ENCODE results near the gene TMBIM1.
"Not testable (repeated sequence)": the region's sequence is repeated elsewhere in the genome, so short reads cannot be mapped to it uniquely, and the experiment has no call there.

TMBIM1 gene

DNA sequence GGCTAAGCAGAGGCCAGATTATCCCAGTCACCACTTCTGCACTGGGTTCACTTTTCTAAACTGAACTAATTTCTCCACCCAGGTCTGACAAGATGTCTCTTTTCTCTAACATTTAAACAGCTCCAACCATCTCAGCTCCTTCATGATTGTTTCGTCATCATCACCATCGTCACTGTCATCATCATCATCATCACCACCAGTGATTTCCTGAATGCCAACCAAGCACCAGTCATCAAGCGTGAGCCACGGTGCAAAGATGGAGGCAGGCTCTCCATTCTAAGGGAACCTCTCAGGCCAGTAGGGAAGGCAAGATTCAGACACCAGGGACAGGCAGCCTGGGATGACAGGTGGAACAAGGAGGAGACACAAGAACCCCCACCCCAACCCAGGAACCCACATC lies 25.5 kb upstream of the TMBIM1 start:
- Histone ChIP-seq H3K4me1 (ENCODE audit: control insufficient read depth, insufficient read depth, low read length) (peaks cover 7% of the 10 kb centered on the region), H3K27me3 (ENCODE audit: control insufficient read depth, insufficient read depth, low read length, poor library complexity, severe bottlenecking) (no peaks in the 10 kb centered on the region), H3K27ac (ENCODE audit: insufficient read depth, low read depth, low read length, poor library complexity, severe bottlenecking) (no peak overlapping the region), H3K4me3 (ENCODE audit: insufficient read depth, low read depth, low read length) (no peak overlapping the region), H3K9me3 (ENCODE audit: control insufficient read depth, low read length) (no peaks in the 10 kb centered on the region), H3K36me3 (ENCODE audit: control insufficient read depth, insufficient read depth, low read length) (no peaks in the 10 kb centered on the region)
- WGBS, 2 experiments, result 92 to 95% methylated on average over 4 of the region's 4 CpGs

DNA sequence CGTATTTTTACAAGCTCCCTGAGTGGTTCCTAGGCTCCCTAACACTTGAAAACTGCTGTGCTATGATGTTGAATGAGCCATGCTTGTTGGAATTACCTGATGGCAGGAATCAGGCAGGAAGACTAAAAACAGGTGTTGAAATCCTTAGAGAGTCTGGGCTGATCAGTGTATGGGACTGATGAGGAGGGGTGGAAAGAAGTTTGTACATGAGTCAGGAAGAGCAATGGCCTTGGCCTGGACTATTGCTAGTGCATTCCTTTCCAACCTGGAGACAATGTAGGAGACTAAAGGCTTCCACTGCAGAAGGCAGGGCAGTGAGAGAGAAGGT lies 25.0 kb upstream of the TMBIM1 start:
- WGBS, 2 experiments, result 94 to 97% methylated on average over 1 of the region's 1 CpG

DNA sequence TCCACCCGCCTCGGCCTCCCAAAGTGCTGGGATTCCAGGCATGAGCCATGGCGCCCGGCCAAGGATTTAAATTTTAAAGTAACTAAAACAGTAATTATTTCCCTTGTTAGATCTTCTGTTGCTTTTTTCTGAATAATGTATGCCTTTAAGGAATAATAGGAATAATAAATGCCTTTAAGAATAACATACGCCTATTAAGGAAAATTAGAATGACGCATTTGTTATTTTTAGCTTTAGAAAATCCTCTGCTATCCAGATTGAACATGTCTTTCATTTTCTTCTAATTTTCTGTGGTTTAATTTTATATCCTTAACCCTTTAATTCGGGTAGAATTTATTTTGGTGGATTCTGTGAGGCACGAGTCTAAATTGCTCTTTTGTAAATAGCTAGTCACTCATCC lies 23.1 kb upstream of the TMBIM1 start:
- Histone ChIP-seq H3K36me3 (ENCODE audit: control insufficient read depth, insufficient read depth, low read length) (no peaks in the 10 kb centered on the region), H3K4me3 (ENCODE audit: insufficient read depth, low read depth, low read length) (no peak overlapping the region), H3K4me1 (ENCODE audit: control insufficient read depth, insufficient read depth, low read length) (no peaks in the 10 kb centered on the region), H3K9me3 (ENCODE audit: control insufficient read depth, low read length) (no peaks in the 10 kb centered on the region), H3K27ac (ENCODE audit: insufficient read depth, low read depth, low read length, poor library complexity, severe bottlenecking) (no peak overlapping the region), H3K27me3 (ENCODE audit: control insufficient read depth, insufficient read depth, low read length, poor library complexity, severe bottlenecking) (no peaks in the 10 kb centered on the region)
- 94 to 100% methylated on average over 5 to 8 of the region's 8 CpGs for WGBS, 2 experiments

More for the DNA sequence above, 25.0 kb upstream of the TMBIM1 start:
- H3K36me3 ChIP-seq (ENCODE audit: control insufficient read depth, insufficient read depth, low read length), result no peaks in the 10 kb centered on the region
- no peak overlapping the region for H3K4me3 ChIP-seq (ENCODE audit: insufficient read depth, low read depth, low read length)
- H3K4me1 ChIP-seq (ENCODE audit: control insufficient read depth, insufficient read depth, low read length), result peaks cover 2% of the 10 kb centered on the region
- no peaks in the 10 kb centered on the region for H3K9me3 ChIP-seq (ENCODE audit: control insufficient read depth, low read length)
- H3K27me3 ChIP-seq (ENCODE audit: control insufficient read depth, insufficient read depth, low read length, poor library complexity, severe bottlenecking), result no peaks in the 10 kb centered on the region
- no peak overlapping the region for H3K27ac ChIP-seq (ENCODE audit: insufficient read depth, low read depth, low read length, poor library complexity, severe bottlenecking)

DNA sequence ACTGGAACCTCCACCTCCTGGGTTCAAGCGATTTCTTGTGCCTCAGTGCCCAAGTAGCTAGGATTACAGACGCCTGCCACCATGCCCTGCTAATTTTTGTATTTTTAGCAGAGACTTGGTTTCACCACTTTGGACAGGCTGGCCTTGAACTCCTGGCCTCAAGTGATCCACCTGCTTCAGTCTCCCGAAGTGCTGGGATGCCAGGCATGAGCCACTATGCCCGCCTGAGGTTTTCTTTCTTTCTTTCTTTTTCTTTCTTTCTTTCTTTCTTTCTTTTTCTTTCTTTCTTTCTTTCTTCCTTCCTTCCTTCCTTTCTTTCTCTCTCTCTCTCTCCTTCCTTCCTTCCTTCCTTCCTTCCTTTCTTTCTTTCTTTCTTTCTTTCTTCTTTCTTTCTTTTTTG lies 22.5 kb upstream of the TMBIM1 start:
- H3K4me3 ChIP-seq (ENCODE audit: insufficient read depth, low read depth, low read length); H3K9me3 ChIP-seq (ENCODE audit: control insufficient read depth, low read length); H3K4me1 ChIP-seq (ENCODE audit: control insufficient read depth, insufficient read depth, low read length); H3K27me3 ChIP-seq (ENCODE audit: control insufficient read depth, insufficient read depth, low read length, poor library complexity, severe bottlenecking); H3K27ac ChIP-seq (ENCODE audit: insufficient read depth, low read depth, low read length, poor library complexity, severe bottlenecking); H3K36me3 ChIP-seq (ENCODE audit: control insufficient read depth, insufficient read depth, low read length): not testable (repeated sequence)
- WGBS, 2 experiments, result 90% methylated on average over 4 of the region's 4 CpGs

DNA sequence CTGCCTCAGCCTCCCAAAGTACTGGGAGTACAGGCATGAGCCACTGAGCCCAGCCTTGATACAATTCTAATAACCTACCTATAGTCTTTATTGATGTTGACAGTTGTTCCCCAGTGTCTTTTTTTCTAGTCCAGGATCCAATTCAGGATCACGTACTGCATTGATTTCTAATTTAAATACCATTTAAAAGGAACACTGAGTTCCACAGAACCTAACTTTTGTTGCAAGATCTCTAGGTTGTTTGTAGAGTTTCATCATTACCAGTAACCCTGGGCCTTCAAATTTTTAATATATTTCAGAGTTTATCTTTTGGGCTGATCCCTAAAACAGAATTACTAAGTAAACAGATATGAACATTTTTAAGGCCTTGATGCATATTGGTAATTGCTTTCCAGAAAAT lies 21.1 kb upstream of the TMBIM1 start:
- H3K27me3 ChIP-seq (ENCODE audit: control insufficient read depth, insufficient read depth, low read length, poor library complexity, severe bottlenecking), result no peaks in the 10 kb centered on the region
- no peaks in the 10 kb centered on the region for H3K4me1 ChIP-seq (ENCODE audit: control insufficient read depth, insufficient read depth, low read length)
- H3K36me3 ChIP-seq (ENCODE audit: control insufficient read depth, insufficient read depth, low read length), result no peaks in the 10 kb centered on the region
- H3K9me3 ChIP-seq (ENCODE audit: control insufficient read depth, low read length), result no peaks in the 10 kb centered on the region
- WGBS, 2 experiments, result 91% methylated on average over 1 of the region's 1 CpG
- no peak overlapping the region for H3K27ac ChIP-seq (ENCODE audit: insufficient read depth, low read depth, low read length, poor library complexity, severe bottlenecking)
- no peak overlapping the region for H3K4me3 ChIP-seq (ENCODE audit: insufficient read depth, low read depth, low read length)

DNA sequence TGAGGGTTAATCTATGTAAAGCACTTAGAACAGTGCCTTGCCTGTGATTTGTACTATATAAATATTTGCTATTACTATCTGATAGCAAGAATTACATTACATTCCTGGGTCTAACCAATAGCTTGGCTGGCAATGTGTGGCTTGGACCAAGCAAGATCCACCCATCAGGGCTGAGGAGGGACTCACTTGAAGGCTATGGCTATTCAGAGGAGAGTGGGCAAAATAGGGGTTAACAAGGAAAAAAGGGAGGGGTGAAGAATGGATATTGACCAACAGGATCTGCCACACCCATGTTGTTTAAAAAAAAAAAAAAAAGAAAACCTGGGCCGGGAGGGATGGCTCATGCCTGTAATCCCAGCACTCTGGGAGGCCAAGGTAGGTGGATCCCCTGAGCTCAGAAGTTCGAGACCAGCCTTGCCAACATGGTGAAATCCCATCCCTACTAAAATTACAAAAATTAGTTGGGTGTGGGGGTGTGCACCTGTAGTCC lies 20.0 kb upstream of the TMBIM1 start:
- no peaks in the 10 kb centered on the region for H3K36me3 ChIP-seq (ENCODE audit: control insufficient read depth, insufficient read depth, low read length)
- H3K9me3 ChIP-seq (ENCODE audit: control insufficient read depth, low read length), result no peaks in the 10 kb centered on the region
- no peak overlapping the region for H3K27ac ChIP-seq (ENCODE audit: insufficient read depth, low read depth, low read length, poor library complexity, severe bottlenecking)
- no peak overlapping the region for H3K4me3 ChIP-seq (ENCODE audit: insufficient read depth, low read depth, low read length)
- 63% methylated on average over 2 of the region's 2 CpGs; no CpG with 5 or more reads in 1 of the 2 experiments for WGBS, 2 experiments
- H3K27me3 ChIP-seq (ENCODE audit: control insufficient read depth, insufficient read depth, low read length, poor library complexity, severe bottlenecking), result no peaks in the 10 kb centered on the region
- no peaks in the 10 kb centered on the region for H3K4me1 ChIP-seq (ENCODE audit: control insufficient read depth, insufficient read depth, low read length)

DNA sequence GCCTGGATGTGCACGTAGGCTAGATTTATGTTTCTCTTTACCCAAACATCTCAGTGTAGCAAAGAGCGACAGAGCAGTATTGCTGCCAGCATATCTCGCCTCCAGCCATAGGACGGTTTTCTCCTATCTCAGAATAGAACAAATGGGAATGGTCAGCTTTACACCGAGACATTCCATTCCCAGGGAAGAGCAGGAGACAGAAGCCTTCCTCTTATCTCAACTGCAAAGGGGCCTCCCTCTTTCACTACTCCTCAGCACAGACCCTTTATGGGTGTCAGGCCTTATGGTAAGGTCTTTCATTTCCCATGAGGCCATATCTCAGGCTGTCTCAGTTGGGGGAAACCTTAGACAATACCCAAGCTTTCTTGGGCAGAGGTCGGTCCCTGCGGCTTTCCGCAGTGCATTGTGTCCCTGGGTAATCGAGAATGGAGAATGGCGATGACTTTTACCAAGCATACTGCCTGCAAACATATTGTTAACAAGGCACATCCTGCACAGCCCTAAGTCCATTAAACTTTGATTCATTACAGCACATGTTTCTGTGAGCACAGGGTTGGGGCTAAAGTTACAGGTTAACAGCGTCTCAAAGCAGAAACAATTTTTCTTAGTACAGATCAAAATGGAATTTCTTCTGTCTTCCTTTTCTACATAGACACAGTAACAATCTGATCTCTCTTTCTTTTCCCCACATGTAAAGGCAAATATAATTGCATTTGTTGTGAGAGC lies 19.4 kb upstream of the TMBIM1 start:
- not testable (repeated sequence) for H3K27ac ChIP-seq (ENCODE audit: insufficient read depth, low read depth, low read length, poor library complexity, severe bottlenecking); H3K4me1 ChIP-seq (ENCODE audit: control insufficient read depth, insufficient read depth, low read length); H3K9me3 ChIP-seq (ENCODE audit: control insufficient read depth, low read length); H3K4me3 ChIP-seq (ENCODE audit: insufficient read depth, low read depth, low read length); H3K36me3 ChIP-seq (ENCODE audit: control insufficient read depth, insufficient read depth, low read length); H3K27me3 ChIP-seq (ENCODE audit: control insufficient read depth, insufficient read depth, low read length, poor library complexity, severe bottlenecking)
- 80 to 86% methylated on average over 10 to 11 of the region's 11 CpGs for WGBS, 2 experiments

DNA sequence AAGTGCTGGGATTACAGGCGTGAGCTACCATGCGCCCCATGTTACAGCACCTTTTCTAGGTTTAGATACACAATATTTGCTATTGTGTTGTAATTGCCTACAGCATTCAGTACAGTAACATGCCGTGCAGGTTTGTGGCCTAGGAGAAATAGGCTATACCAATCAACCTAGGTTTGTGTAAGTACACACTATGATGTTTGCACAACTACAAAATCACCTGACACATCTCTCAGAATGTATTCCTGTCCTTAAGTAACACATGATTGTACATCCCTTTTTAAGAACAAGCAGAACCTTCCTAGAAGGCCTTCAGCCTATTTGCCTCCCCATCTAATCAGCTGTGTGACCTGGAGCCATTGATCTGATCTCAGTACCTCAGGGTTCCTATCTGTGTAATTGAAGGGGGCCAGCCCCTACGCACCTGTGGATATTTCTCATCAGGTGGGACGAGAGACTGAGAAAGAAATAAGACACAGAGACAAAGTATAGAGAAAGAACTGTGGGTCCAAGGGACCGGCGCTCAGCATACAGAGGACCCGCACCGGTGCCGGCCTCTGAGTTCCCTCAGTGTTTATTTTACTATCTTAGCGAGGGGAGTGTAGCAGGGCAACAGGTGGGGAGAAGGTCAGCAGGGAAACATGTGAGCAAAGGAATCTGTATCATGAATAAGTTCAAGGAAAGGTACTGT lies 18.7 kb upstream of the TMBIM1 start:
- no peaks in the 10 kb centered on the region for H3K27me3 ChIP-seq (ENCODE audit: control insufficient read depth, insufficient read depth, low read length, poor library complexity, severe bottlenecking)
- H3K27ac ChIP-seq (ENCODE audit: insufficient read depth, low read depth, low read length, poor library complexity, severe bottlenecking), result no peak overlapping the region
- no peaks in the 10 kb centered on the region for H3K36me3 ChIP-seq (ENCODE audit: control insufficient read depth, insufficient read depth, low read length)
- no peak overlapping the region for H3K4me3 ChIP-seq (ENCODE audit: insufficient read depth, low read depth, low read length)
- no peaks in the 10 kb centered on the region for H3K4me1 ChIP-seq (ENCODE audit: control insufficient read depth, insufficient read depth, low read length)
- H3K9me3 ChIP-seq (ENCODE audit: control insufficient read depth, low read length), result no peaks in the 10 kb centered on the region
- WGBS, 2 experiments, result 93% methylated on average over 11 of the region's 11 CpGs

DNA sequence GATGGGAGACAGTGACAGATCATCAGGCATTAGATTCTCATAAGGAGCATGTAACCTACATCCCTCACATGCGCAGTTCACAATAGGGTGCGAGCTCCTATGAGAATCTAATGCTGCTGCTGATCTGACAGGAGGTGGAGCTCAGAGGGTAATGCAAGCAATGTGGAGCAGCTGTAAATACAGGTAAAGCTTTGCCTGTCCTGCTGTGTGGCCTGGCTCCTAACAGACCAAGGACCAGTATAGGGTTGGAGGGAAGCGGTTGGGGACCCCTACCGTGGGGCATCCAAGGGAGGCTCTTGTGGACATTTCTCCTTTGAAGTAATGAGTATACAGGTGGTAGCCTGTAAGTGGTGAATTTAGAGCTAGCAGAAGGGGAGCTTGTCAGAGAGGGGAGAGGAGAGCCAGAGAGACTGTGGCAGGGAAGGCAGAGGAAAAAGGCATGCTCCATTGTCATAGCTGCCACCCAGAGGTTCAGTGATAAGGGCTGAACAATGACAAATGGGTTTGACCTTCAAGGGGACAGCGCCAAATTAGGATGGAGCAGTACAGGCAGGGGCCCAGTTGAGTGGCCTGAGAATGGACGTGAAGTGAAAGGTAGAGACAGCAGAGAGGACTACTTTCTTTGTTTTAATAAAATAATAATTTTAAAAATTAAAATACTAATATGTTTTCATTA lies 15.2 kb upstream of the TMBIM1 start:
- no peak overlapping the region for H3K27ac ChIP-seq (ENCODE audit: insufficient read depth, low read depth, low read length, poor library complexity, severe bottlenecking)
- no peaks in the 10 kb centered on the region for H3K27me3 ChIP-seq (ENCODE audit: control insufficient read depth, insufficient read depth, low read length, poor library complexity, severe bottlenecking)
- no peak overlapping the region for H3K4me3 ChIP-seq (ENCODE audit: insufficient read depth, low read depth, low read length)
- no peaks in the 10 kb centered on the region for H3K36me3 ChIP-seq (ENCODE audit: control insufficient read depth, insufficient read depth, low read length)
- H3K9me3 ChIP-seq (ENCODE audit: control insufficient read depth, low read length), result no peaks in the 10 kb centered on the region
- 92% methylated on average over 5 to 6 of the region's 6 CpGs for WGBS, 2 experiments
- no peaks in the 10 kb centered on the region for H3K4me1 ChIP-seq (ENCODE audit: control insufficient read depth, insufficient read depth, low read length)

DNA sequence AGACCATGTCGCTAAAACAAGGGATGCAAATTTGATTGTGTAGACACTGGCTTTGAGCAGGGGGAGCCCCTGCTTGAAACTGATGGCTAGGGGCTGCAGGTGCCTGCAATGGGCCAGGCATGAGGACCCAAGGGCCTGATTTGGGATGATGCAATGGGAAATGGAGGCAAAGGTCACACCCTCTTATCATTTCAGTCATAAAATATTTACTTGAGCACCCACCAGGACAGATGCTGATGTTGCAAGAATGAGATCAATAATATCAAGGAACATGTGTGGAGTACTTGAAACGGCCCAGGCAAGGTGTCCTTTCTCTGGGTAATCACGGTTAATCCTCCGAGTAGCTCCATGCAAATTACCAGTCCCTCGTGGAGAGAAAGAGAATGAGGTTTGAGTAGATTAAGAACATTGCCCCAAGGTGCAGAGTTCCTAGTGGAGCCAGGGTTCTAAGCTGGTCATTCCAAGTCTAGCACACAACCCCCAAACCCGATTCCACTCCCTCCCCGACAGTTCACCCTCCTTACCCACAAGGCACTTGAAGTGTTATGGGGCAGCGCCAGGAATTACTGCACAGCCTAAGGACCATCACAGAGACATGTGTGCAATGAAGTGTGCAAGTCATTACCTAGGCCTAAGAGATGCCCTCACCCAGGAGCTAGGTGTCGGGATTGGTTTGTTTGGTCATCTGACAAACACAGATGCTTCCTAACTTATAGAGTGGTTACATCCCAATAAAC lies 14.0 kb upstream of the TMBIM1 start:
- Histone ChIP-seq H3K4me1 (ENCODE audit: control insufficient read depth, insufficient read depth, low read length) (no peaks in the 10 kb centered on the region), H3K9me3 (ENCODE audit: control insufficient read depth, low read length) (no peaks in the 10 kb centered on the region), H3K27ac (ENCODE audit: insufficient read depth, low read depth, low read length, poor library complexity, severe bottlenecking) (no peak overlapping the region), H3K4me3 (ENCODE audit: insufficient read depth, low read depth, low read length) (no peak overlapping the region), H3K36me3 (ENCODE audit: control insufficient read depth, insufficient read depth, low read length) (no peaks in the 10 kb centered on the region), H3K27me3 (ENCODE audit: control insufficient read depth, insufficient read depth, low read length, poor library complexity, severe bottlenecking) (no peaks in the 10 kb centered on the region)
- WGBS, 2 experiments, result 84 to 89% methylated on average over 9 of the region's 9 CpGs
